HepG2 (cell line): Measurements from ENCODE around the gene INHBC. TPM values are rescaled to one million over a fixed set of nuclear protein-coding genes. Genes with fewer than 3 reads are reported as not detected.

Experiments used
- AHDC1 ChIP-seq: sonication (generic); formaldehyde crosslinking; IDR thresholded peaks from 2 replicates; pipeline ENCODE4 v1.5.1; 2020; ENCODE audit warnings: mild to moderate bottlenecking, missing genetic modification reagents, borderline replicate concordance
- ATF4 ChIP-seq, 2 experiments: fragments of 450-650 bp in 1 of 2; sonication (generic) in 1 of 2; formaldehyde crosslinking; IDR thresholded peaks; 2 replicates each; pipeline versions ENCODE4 v1.5.0 to v1.8.0; 2020 to 2022; ENCODE audit warnings: mild to moderate bottlenecking in 1 of 2, missing genetic modification reagents in 1 of 2
- ATM ChIP-seq: fragments of 450-650 bp; IDR thresholded peaks from 2 replicates; pipeline ENCODE4 v1.7.1; 2017; ENCODE audit warnings: mild to moderate bottlenecking, borderline replicate concordance
- KDM5A ChIP-seq: fragments of 200-600 bp; sonication (generic); IDR thresholded peaks from 2 replicates; pipeline ENCODE4 v1.7.0; 2018; ENCODE audit warnings: antibody characterized with exemption, mild to moderate bottlenecking, low read length, borderline replicate concordance
- LBX2 ChIP-seq: sonication (generic); formaldehyde crosslinking; IDR thresholded peaks from 2 replicates; pipeline ENCODE4 v1.5.0; 2020; ENCODE audit warnings: missing genetic modification reagents, mild to moderate bottlenecking, borderline replicate concordance
- MIER2 ChIP-seq: IDR thresholded peaks from 2 replicates; pipeline ENCODE4 v1.6.1; 2016; ENCODE audit warnings: missing biosample characterization, missing genetic modification reagents
- MYC ChIP-seq: sonication (generic); formaldehyde crosslinking; IDR thresholded peaks from 2 replicates; pipeline ENCODE4 v1.9.0; 2021; ENCODE audit warnings: missing genetic modification reagents, borderline replicate concordance
- PAXIP1 ChIP-seq: sonication (generic); formaldehyde crosslinking; conservative IDR thresholded peaks from 2 replicates; pipeline ENCODE4 v1.4.0; 2020; ENCODE audit warnings: mild to moderate bottlenecking, missing genetic modification reagents, moderate library complexity
- SNAPC2 ChIP-seq: sonication (generic); formaldehyde crosslinking; IDR thresholded peaks from 2 replicates; pipeline ENCODE4 v1.8.1; 2022; ENCODE audit warnings: mild to moderate bottlenecking, missing genetic modification reagents
- STAT5B ChIP-seq: sonication (generic); formaldehyde crosslinking; IDR thresholded peaks from 2 replicates; pipeline ENCODE4 v1.4.0; 2020; ENCODE audit warnings: missing genetic modification reagents
- ZFY ChIP-seq: sonication (generic); formaldehyde crosslinking; IDR thresholded peaks from 2 replicates; pipeline ENCODE4 v1.4.0; 2020; ENCODE audit warnings: missing genetic modification reagents
- ZNF326 ChIP-seq: sonication (generic); formaldehyde crosslinking; IDR thresholded peaks from 2 replicates; pipeline ENCODE4 v1.4.0; 2020; ENCODE audit warnings: missing genetic modification reagents, borderline replicate concordance
- ZNF383 ChIP-seq: sonication (generic); formaldehyde crosslinking; IDR thresholded peaks from 2 replicates; pipeline ENCODE4 v1.4.0; 2020; ENCODE audit warnings: missing genetic modification reagents, mild to moderate bottlenecking, borderline replicate concordance
- ZNF441 ChIP-seq: sonication (generic); formaldehyde crosslinking; IDR thresholded peaks from 2 replicates; pipeline ENCODE4 v1.7.0; 2021; ENCODE audit warnings: missing genetic modification reagents, borderline replicate concordance
- polyA plus RNA-seq, 8 experiments: library from polyadenylated mRNA; depleted of rRNA in 3 of 8; stranded (reverse) in 7 of 8; unstranded in 1 of 8; fragments of >200 nt; fragmentation: Illumina TruSeq in 4 of 8; extraction: Trizol in 4 of 8; gene quantifications; 2 replicates each; pipeline versions ENCODE4 v1.2.1 to v1.2.3, GENCODE V29; 2011 to 2016; ENCODE audit warnings: low read depth in 4 of 8, missing spikeins in 1 of 8, mixed read lengths in 1 of 8; ENCODE audit not compliant: insufficient read depth in 1 of 8
- total RNA-seq, 5 experiments: library from RNA; depleted of rRNA; stranded (reverse); fragments of >200 nt; fragmentation: Illumina TruSeq; extraction: Trizol; gene quantifications; 2 replicates each; pipeline ENCODE4 v1.2.3, GENCODE V29; 2016; ENCODE audit warnings: low read depth in 1 of 5
- TF ChIP-seq, protein P1 (sequence below): sonication (generic); formaldehyde crosslinking; IDR thresholded peaks from 2 replicates; pipeline ENCODE4 v1.5.1; 2020; ENCODE audit warnings: missing genetic modification reagents, mild to moderate bottlenecking, borderline replicate concordance

Gene INHBC
- total and polyA plus RNA-seq, 2 of the 13 experiments (the other 11 are each of a cell fraction or from before 2014, with no cell fraction given): 1.8 to 13.8 TPM

GRCh38 chr12:57451233-57451778 is 16.7 kb downstream of the INHBC start (continued):
- TF ChIP-seq MIER2: peak; percentile 79; the same call in 1 of the 2 replicates
- TF ChIP-seq, protein P1, sequence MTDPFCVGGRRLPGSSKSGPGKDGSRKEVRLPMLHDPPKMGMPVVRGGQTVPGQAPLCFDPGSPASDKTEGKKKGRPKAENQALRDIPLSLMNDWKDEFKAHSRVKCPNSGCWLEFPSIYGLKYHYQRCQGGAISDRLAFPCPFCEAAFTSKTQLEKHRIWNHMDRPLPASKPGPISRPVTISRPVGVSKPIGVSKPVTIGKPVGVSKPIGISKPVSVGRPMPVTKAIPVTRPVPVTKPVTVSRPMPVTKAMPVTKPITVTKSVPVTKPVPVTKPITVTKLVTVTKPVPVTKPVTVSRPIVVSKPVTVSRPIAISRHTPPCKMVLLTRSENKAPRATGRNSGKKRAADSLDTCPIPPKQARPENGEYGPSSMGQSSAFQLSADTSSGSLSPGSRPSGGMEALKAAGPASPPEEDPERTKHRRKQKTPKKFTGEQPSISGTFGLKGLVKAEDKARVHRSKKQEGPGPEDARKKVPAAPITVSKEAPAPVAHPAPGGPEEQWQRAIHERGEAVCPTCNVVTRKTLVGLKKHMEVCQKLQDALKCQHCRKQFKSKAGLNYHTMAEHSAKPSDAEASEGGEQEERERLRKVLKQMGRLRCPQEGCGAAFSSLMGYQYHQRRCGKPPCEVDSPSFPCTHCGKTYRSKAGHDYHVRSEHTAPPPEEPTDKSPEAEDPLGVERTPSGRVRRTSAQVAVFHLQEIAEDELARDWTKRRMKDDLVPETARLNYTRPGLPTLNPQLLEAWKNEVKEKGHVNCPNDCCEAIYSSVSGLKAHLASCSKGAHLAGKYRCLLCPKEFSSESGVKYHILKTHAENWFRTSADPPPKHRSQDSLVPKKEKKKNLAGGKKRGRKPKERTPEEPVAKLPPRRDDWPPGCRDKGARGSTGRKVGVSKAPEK: no peak
- no peak for TF ChIP-seq ZNF326 (CRISPR knock-in tag)
- peak; percentile 93 for TF ChIP-seq STAT5B (CRISPR knock-in tag)
- peak; percentile 99 for TF ChIP-seq PAXIP1 (CRISPR knock-in tag)
- TF ChIP-seq ZNF383: peak; percentile 95; the same call in 1 of the 2 replicates
- peak in 1 of 2 experiments; percentile 93; a peak in 2 of 4 replicates for TF ChIP-seq ATF4 (CRISPR knock-in tag; IDR thresholded peaks at IDR 0.05)
- TF ChIP-seq KDM5A: no peak
- no peak for TF ChIP-seq LBX2 (CRISPR knock-in tag)
- TF ChIP-seq ATM: no peak
- peak; percentile 95 for TF ChIP-seq MYC (CRISPR knock-in tag)
- peak; percentile 90 for TF ChIP-seq SNAPC2 (CRISPR knock-in tag)
- peak; percentile 63; the same call in 1 of the 2 replicates for TF ChIP-seq ZFY
- peak; percentile 97 for TF ChIP-seq AHDC1
- 0 out of 2 replicates have a peak, but pooled peaks have one; percentile 27 for TF ChIP-seq ZNF441 (CRISPR knock-in tag)
